ENCODE results near the gene MAPK9. TPM values are rescaled to one million over a fixed set of nuclear protein-coding genes. Genes with fewer than 3 reads are reported as not detected.
A peak's percentile ranks its signal among the peaks of the same experiment; 100 is the strongest.

Gene MAPK9
- total RNA-seq, 2 experiments from 2014 or later, result 19.9 to 42.1 TPM

- TF ChIP-seq CTCF (conservative IDR thresholded peaks at IDR 0.05; ENCODE audit: low read length) (no peak), EZH2phosphoT487 (IDR thresholded peaks at IDR 0.05; ENCODE audit: borderline replicate concordance, low read depth, low read length) (no peak)
- Histone ChIP-seq H3K27ac (ENCODE audit: low read depth, low read length, poor library complexity, severe bottlenecking) (no peak overlapping the region), H3K9me2 (ENCODE audit: insufficient read depth, low read length) (no peaks in the 10 kb centered on the region), H3K4me3 (ENCODE audit: low read depth, low read length, poor library complexity, severe bottlenecking) (no peak overlapping the region), H3K4me2 (ENCODE audit: low read length) (no peak overlapping the region), H3K9me3 (ENCODE audit: low read length) (no peaks in the 10 kb centered on the region), H3K4me1 (ENCODE audit: insufficient read depth, low read length, poor library complexity, severe bottlenecking) (no peaks in the 10 kb centered on the region), H3K79me2 (ENCODE audit: insufficient read depth, low read depth, low read length) (no peaks in the 10 kb centered on the region), H4K20me1 (ENCODE audit: insufficient read depth, low read length) (no peaks in the 10 kb centered on the region), H2AFZ (ENCODE audit: low read length) (no peak overlapping the region), H3K36me3 (ENCODE audit: insufficient read depth, low read length) (no peaks in the 10 kb centered on the region)
- ChIA-PET POLR2A (no interaction called here), CTCF (ENCODE audit: unreplicated experiment) (interaction anchor here (0.6 to 1.3 kb wide), 2 partner anchors 15 to 54 kb away, joined by 3 to 4 read pairs; no protein-coding TSS in a partner anchor)
- intact Hi-C loops (cut with micrococcal nuclease; ENCODE audit: unreplicated experiment), result no loop called here
- no TSS peak for BruUV-seq (replicated peaks)
- DNase-seq (ENCODE audit: low spot score), result no peak
These were observed 24.7 kb upstream of the MAPK9 start for GRCh38 chr5:180316586-180316985.

GRCh38 chr5:180315762-180316212 is 23.9 kb upstream of the MAPK9 start:
- no peak overlapping the region for H3K4me3 ChIP-seq (ENCODE audit: low read depth, low read length, poor library complexity, severe bottlenecking)
- H2AFZ ChIP-seq (ENCODE audit: low read length), result no peak overlapping the region
- no TSS peak for BruUV-seq (replicated peaks)
- no peak overlapping the region for H3K4me2 ChIP-seq (ENCODE audit: low read length)
- H3K4me1 ChIP-seq (ENCODE audit: insufficient read depth, low read length, poor library complexity, severe bottlenecking), result no peaks in the 10 kb centered on the region
- no peaks in the 10 kb centered on the region for H3K79me2 ChIP-seq (ENCODE audit: insufficient read depth, low read depth, low read length)
- ChIA-PET POLR2A (interaction anchor here (0.5 to 0.9 kb wide), 2 partner anchors 11 to 60 kb away, joined by 3 read pairs; no protein-coding TSS in a partner anchor), CTCF (ENCODE audit: unreplicated experiment) (interaction anchor here (0.6 to 1.6 kb wide), 5 partner anchors 14 to 121 kb away, joined by 3 to 7 read pairs (median 3); no protein-coding TSS in a partner anchor)
- H3K27ac ChIP-seq (ENCODE audit: low read depth, low read length, poor library complexity, severe bottlenecking), result no peak overlapping the region
- peak; percentile 95 for TF ChIP-seq CTCF (conservative IDR thresholded peaks at IDR 0.05; ENCODE audit: low read length)
- TF ChIP-seq EZH2phosphoT487 (IDR thresholded peaks at IDR 0.05; ENCODE audit: borderline replicate concordance, low read depth, low read length), result no peak
- DNase-seq (ENCODE audit: low spot score), result peak; percentile 54
- no peaks in the 10 kb centered on the region for H3K36me3 ChIP-seq (ENCODE audit: insufficient read depth, low read length)
- no peaks in the 10 kb centered on the region for H4K20me1 ChIP-seq (ENCODE audit: insufficient read depth, low read length)
- no peaks in the 10 kb centered on the region for H3K9me3 ChIP-seq (ENCODE audit: low read length)
- intact Hi-C loops (cut with micrococcal nuclease; ENCODE audit: unreplicated experiment), result loop anchor here (1.0 to 2.0 kb wide), 3 partner anchors 22 to 189 kb away; no protein-coding TSS in a partner anchor
- H3K9me2 ChIP-seq (ENCODE audit: insufficient read depth, low read length), result no peaks in the 10 kb centered on the region

Measured in OCI-LY7 (cell line).